ENCODE data around the gene ATP1B2.

Gene ATP1B2

DNA sequence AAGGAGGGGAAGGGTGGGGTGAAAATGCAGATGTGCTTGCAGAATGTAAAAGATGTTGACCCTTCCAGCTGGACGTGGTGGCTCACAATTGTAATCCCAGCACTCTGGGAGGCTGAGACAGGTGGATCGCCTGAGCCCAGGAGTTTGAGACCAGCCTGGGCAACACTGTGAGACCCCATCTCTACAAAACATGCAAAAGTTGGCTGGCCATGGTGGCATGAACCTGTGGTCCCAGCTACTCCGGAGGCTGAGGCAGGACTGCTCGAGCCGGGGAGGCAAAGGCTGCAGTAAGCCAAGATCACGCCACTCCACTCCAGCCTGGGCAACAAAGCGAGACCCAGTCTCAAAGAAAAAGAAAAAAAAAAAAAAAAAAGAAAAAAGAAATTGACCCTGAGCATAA lies 17.8 kb downstream of the ATP1B2 start:
- no peak for TF ChIP-seq CTCF (IDR thresholded peaks at IDR 0.05; ENCODE audit: insufficient read depth, missing control alignments)
- FAIRE-seq (no peak), DNase-seq (ENCODE audit: insufficient read length, low spot score) (no peak)

- peak; percentile 12 for DNase-seq (ENCODE audit: insufficient read length, low spot score)
- no peak for FAIRE-seq
- TF ChIP-seq CTCF (IDR thresholded peaks at IDR 0.05; ENCODE audit: insufficient read depth, missing control alignments) = peak; percentile 31
Measured at GRCh38 chr17:7673239-7673638, 22.5 kb downstream of the ATP1B2 start.

- DNase-seq (ENCODE audit: insufficient read length, low spot score) (peak; percentile 3), FAIRE-seq (no peak)
- no peak for TF ChIP-seq CTCF (IDR thresholded peaks at IDR 0.05; ENCODE audit: insufficient read depth, missing control alignments)
Measured at GRCh38 chr17:7674934-7675333, 24.2 kb downstream of the ATP1B2 start.

DNA sequence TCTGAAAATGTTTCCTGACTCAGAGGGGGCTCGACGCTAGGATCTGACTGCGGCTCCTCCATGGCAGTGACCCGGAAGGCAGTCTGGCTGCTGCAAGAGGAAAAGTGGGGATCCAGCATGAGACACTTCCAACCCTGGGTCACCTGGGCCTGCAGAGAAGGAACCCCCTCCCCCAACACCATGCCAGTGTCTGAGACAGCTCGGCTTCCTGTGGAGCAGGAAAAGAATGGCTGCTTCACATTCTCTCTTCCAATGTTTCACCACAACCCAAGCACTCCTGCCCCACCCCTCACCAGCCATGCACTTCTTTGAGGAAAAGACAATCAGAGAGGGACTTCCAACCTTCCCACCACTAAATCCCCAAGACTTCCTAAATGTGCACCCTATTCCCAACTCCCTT lies 25.8 kb downstream of the ATP1B2 start:
- FAIRE-seq (no peak), DNase-seq (ENCODE audit: insufficient read length, low spot score) (no peak)
- TF ChIP-seq CTCF (IDR thresholded peaks at IDR 0.05; ENCODE audit: insufficient read depth, missing control alignments) = no peak

DNA sequence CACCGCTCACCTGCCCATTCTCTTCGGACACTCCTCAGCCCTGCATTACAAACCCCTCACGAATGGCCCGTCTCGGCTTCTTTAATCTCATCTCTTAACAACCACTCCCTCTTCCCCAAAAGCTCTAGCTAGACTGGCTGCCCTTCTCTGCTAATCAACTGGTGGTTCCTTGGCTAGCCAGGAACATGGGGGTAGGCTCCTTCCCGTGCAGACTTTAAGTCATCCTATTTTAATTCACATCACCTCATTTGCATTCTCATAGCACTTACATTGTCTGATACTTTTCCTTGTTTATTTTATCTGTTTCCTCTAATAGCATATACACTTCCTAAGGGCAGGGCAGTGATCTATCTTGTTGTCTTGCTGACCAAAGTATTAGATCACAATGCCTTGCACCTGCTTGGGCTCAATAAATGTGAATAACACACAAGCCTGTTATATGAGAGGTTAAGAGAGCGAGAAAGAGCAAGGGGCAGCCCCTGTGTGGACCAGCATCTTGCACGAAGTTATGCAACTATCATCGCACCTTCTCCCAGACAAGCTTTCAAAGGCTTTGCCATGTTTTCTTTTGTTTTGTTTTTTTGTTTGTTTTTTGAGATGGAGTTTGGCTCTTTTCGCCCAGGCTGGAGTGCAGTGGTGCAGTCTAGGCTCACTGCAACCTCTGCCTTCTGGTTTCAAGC lies 26.8 kb downstream of the ATP1B2 start:
- DNase-seq (ENCODE audit: insufficient read length, low spot score) (no peak), FAIRE-seq (no peak)
- TF ChIP-seq CTCF (IDR thresholded peaks at IDR 0.05; ENCODE audit: insufficient read depth, missing control alignments) = no peak

GRCh38 chr17:7684851-7685532 lies 34.3 kb downstream of the ATP1B2 start:
- FAIRE-seq (no peak), DNase-seq (ENCODE audit: insufficient read length, low spot score) (no peak)
- TF ChIP-seq CTCF (IDR thresholded peaks at IDR 0.05; ENCODE audit: insufficient read depth, missing control alignments) = no peak
